UCSD-AML1 (cell line): ENCODE measurements around the gene HNRNPA3.

Experiments
- DNase-seq: peaks from one replicate; lab custom pipeline; 2025; ENCODE audit not compliant: unreplicated experiment; lab: John Stamatoyannopoulos, UW

Gene HNRNPA3

GRCh38 chr2:177271981-177272666 is 59.5 kb downstream of the HNRNPA3 start:
- DNase-seq, result no peak

DNA sequence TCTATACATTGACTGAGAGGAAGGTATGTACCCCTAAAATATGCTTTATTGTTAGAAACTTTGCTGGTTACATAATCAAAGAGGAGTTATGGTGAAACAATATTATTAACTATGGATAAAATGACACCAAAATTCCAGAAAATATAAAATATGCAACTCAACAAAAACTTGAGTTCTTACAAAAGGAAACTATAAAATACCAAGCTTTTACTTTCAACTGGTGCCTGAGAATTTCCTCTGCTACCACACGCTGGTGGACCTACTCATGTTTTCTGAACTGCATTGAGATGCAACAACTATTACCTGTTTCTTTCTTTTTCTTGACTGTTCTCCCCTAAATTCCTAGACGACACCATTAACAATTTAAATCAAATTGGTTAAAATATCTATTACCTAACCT is 60.2 kb downstream of the HNRNPA3 start:
- no peak for DNase-seq

GRCh38 chr2:177273408-177273807 is 60.8 kb downstream of the HNRNPA3 start:
- no peak for DNase-seq
